GM19025 (cell line): ENCODE data around the gene HIBADH.
"Not testable (repeated sequence)": the region's sequence is repeated elsewhere in the genome, so short reads cannot be mapped to it uniquely, and the experiment has no call there.

Experiments used
- ATAC-seq: cut with Tn5 transposase; IDR thresholded peaks from one replicate; pipeline ENCODE4 v1.9.1; 2021; ENCODE audit warnings: mild to moderate bottlenecking, low read depth, moderate library complexity; ENCODE audit not compliant: unreplicated experiment

Gene HIBADH

GRCh38 chr7:27605689-27606269 is 56.9 kb downstream of the HIBADH start:
- no peak for ATAC-seq

- ATAC-seq = no peak
These were observed 57.4 kb downstream of the HIBADH start for GRCh38 chr7:27605283-27605682.

DNA sequence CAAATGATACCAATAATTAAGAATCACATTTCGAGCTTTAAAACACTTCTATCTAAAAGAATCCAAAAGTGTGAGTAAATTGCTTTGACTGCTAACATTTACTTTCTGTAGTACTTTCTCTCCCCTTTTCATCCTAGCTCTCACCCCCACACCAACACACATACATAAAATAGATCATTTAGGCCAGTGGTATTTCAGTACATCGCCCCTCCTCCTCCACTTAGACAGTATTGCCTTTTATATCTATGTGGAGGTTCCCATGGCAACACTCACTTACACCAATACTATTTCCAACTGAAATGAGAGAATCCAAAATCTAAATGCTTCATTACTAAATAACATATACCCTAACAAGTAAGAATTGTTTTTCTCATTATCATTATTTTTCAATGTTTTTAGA is 58.9 kb downstream of the HIBADH start:
- ATAC-seq = no peak

DNA sequence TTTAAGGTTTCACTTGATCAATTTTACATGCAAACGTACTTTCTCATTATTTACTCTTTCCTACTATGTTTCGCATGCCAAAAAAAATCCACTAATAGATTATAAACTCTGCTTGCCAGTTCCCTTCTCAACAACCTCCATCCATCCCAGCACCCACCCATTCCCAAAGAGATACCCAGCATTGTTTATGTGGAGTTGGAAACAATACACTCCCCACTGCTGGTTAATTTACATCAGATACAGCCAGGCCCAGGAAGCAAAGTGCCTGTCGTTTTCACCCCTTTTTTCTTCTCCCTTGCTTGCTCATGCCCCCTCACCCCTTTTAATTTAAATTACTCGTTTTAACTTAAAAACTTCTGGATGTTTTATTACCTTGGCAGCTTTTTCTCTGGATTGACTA is 59.9 kb downstream of the HIBADH start:
- no peak for ATAC-seq

GRCh38 chr7:27601217-27601616 is 61.5 kb downstream of the HIBADH start:
- ATAC-seq = no peak

- no peak for ATAC-seq
These were observed 62.4 kb downstream of the HIBADH start for GRCh38 chr7:27600247-27600646.

- ATAC-seq = no peak
These were observed 67.7 kb downstream of the HIBADH start for GRCh38 chr7:27595009-27595408.

GRCh38 chr7:27593226-27593625 is 69.5 kb downstream of the HIBADH start:
- ATAC-seq = no peak

DNA sequence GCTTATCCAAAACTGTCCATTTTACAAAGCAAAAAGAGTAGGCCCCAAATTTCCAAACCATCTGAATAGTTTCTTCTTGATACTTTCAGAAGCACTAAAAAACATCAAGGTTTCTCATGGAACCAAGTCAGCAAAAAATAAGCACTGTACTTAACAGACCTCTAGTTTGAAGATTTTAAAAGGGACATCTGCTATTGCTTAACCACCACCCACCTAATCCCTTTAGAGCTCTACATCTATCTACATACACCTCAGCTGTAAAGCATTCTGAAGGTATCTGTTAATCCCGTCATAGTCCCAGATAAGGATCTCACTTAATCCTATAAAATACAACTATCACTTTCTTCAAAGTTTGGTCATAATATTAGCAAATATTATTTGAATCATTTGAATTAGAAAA is 72.3 kb downstream of the HIBADH start:
- no peak for ATAC-seq

DNA sequence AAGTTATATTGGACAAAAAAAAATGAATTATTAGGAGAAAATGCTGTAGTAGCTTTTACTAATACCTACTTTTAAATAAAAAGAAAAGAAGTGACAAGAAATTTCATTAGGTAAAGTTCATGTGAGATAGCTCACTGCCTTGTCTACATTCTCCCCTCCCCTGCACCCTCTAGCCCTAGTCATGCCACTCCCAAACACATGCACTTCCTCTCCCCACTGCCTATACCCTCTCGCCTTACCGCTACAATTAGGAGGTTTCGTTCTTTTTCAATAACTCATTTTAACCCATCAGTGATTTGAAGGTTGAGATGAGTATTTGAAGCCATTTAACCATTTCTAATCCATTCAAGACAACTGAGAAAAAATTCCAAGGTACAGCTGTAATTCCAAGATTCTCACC is 75.3 kb downstream of the HIBADH start:
- no peak for ATAC-seq

- ATAC-seq = peak; percentile 90
These were observed 75.9 kb downstream of the HIBADH start for GRCh38 chr7:27586825-27587224.

- no peak for ATAC-seq
These were observed 76.8 kb downstream of the HIBADH start for GRCh38 chr7:27585781-27586447.

GRCh38 chr7:27581906-27582305 is 80.8 kb downstream of the HIBADH start:
- ATAC-seq = no peak

DNA sequence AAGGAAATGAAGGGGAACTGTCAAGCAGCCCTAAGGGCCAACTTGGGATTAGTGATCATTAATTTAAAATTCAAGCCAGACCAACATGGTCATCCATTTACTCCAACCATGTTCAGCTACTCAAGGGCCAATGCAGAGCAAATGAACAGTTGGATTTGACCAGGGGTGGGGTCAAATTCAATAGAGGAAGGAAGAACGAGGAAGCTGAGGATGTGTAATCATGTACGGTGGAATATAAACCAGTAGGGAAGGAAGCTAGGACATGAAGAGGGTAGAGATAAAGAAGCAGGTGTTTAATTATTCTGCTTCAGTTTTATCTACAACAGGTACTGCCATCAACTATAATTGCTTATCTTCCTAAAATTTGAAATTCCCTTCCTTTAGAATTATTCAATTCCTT is 81.6 kb downstream of the HIBADH start:
- ATAC-seq = no peak

DNA sequence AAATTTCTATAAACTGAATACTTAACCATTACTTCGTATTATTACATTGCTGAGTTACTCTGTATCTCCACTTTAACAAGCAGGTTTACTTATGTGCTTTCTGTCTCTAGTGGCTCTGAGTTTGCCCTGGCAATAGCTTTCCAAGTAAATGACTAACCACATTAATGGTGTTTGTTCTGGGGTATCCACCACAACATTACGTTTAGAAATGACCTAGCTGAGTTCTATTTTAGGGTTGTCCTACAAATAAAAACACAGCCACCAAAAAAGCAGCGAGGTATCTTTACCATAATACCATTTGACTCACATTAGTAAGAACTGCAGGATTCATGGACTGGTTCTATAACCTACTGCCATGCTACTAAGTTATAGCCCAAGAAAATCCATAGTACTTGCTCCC is 83.1 kb downstream of the HIBADH start:
- ATAC-seq = no peak

- ATAC-seq = not testable (repeated sequence)
These were observed 84.5 kb downstream of the HIBADH start for GRCh38 chr7:27578169-27578568.

DNA sequence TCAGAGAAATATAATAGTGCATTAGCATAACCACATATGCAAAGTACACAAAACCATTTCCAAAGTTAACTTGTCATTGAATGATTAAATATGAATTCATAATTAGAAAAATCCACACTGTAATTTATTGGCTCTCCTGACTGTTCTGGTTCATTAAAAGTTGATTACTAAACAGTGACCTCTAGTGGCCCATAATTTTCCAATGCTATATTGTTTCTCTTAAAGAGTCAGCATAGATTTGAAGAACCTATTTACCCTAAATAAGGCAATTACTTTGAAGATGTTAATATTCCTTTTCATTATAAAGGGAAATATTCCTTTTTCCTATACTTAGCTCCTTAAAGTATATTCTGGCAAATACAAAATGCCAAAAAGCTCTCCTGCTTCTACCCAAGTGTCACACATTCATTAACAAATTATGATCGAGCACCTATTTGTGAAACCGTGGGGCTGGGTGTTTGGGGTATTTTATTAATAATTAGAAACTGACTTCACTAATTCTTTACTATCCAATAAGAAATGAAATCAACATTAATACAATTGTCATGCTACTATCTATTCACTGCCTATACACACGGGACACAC is 86.2 kb downstream of the HIBADH start:
- ATAC-seq = no peak

DNA sequence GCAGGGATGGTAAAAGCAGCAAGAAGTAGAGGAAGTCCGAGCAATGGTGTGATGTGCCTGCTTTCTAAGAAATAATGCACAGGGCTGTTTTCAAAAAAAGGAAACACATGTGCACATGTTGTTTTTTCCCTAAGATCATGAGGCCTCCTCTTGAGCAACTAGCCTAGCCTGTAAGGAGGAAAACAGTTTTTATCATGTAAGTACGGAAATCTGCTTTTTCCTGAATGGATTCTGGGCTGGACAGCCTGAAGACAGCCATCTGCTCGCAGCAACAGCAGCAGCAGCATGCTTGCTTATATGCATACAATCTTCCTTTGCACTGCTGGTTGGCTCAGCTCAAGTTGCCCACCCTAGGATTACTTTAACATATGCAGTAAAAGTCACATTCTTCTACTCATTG is 87.1 kb downstream of the HIBADH start:
- no peak for ATAC-seq

- no peak for ATAC-seq
These were observed 93.6 kb downstream of the HIBADH start for GRCh38 chr7:27569106-27569505.

DNA sequence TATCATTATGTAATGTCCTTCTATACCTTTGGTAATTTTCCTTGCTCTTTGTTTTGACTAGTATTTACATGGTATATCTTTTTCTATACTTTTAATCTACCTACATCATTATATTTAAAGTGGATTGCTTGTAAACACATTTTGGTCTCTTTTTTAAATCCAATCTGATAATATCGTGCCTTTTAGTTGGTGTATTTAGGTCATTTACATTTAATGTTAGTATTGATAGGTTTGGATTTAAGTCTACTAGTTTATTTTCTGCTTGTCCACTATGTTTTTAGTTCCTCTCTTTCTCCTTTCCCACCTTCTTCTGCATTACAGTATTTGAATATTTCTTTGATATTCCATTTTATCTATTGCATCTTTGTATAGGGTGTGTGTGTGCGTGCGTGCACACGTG is 95.4 kb downstream of the HIBADH start:
- no peak for ATAC-seq

DNA sequence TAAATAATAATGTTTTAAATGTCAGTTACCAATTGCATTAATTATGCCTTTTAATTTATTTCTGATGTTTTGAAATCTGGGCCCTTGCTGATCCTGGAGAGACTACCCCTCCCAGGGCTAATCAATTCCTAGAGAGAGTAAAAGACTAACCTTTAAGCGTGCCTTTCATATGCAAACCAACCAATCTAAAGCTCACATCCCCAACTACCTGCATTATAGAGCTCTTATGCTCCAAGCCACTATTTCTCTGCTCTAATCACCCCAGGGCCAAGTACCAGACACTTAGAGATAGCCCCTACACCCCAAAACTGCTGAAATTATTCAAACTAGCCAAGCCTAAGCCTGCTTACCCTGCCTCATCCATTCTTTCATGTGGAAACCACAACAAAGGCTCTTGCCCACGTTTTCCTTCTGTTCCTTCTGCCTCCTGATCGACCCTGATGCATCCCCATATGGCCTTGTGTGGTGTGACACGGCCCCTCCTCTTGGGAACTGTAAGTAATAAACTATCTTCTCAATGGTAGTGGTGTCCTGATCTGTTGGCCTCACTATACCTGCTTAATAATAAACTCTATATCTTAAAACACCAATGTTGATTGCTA is 97.7 kb downstream of the HIBADH start:
- no peak for ATAC-seq

GRCh38 chr7:27560706-27561235 is 101.9 kb downstream of the HIBADH start:
- ATAC-seq = no peak
